K562 (cell line): ENCODE results near the gene FYB2. TPM values are rescaled to one million over a fixed set of nuclear protein-coding genes. Genes with fewer than 3 reads are reported as not detected.

Experiments used
- ATAC-seq: fragments of 200-7000 bp; cut with Tn5 transposase; 3 replicates; pipeline ENCODE4 v1.9.1; 2020; ENCODE audit warnings: moderate library complexity
- BruUV-seq: library from RNA; stranded (reverse); fragments of 400-500 nt; replicated peaks from 2 replicates; lab custom pipeline; 2021; lab: Mats Ljungman, UMichigan
- CTCF ChIA-PET: fragments of 300-600 bp; formaldehyde crosslinking; extraction: SDS; loops from one replicate; lab custom pipeline; 2021; ENCODE audit warnings: low intra/inter-chr PET ratio; lab: Yijun Ruan, JAX
- POLR2A ChIA-PET: fragments of 300-600, 350-650 bp; sonication (Branson Sonifier 250); formaldehyde crosslinking; extraction: SDS; loops from one replicate; lab custom pipeline; 2021; ENCODE audit warnings: antibody characterized with exemption, inconsistent platforms; lab: Yijun Ruan, JAX
- DNase-seq, 4 experiments: peaks; one replicate each; pipeline versions ENCODE4 v3.0.0 to v3.0.0-alpha.2; 2011 to 2018; ENCODE audit warnings: low spot score in 3 of 4, mixed read lengths in 3 of 4; ENCODE audit errors: extremely low read depth in 1 of 4
- FAIRE-seq: peaks from 2 replicates; lab custom pipeline; 2011; peaks lifted over from hg19 to GRCh38; lab: Jason Lieb, UNC
- H2AFZ ChIP-seq: 2 replicates; pipeline ENCODE4 v1.6.0; 2011; ENCODE audit warnings: low read depth, low read length, control low read depth, inconsistent platforms
- H3K27ac ChIP-seq: fragments of 200-600 bp; 3 replicates; pipeline ENCODE4 v1.8.0; 2011; ENCODE audit warnings: low read depth, mild to moderate bottlenecking, control low read depth, inconsistent platforms, low read length, moderate library complexity, mixed read lengths; ENCODE audit errors: extremely low read depth
- H3K27me3 ChIP-seq, 2 experiments: fragments of 300-600 bp in 1 of 2; 2 replicates in 1 of 2; 3 replicates in 1 of 2; pipeline versions ENCODE4 v1.6.0 to v1.8.0; 2011; ENCODE audit warnings: inconsistent platforms in 2 of 2, low read length in 2 of 2, mild to moderate bottlenecking in 1 of 2, mixed read lengths in 1 of 2, moderate library complexity in 1 of 2; ENCODE audit not compliant: control insufficient read depth in 2 of 2, insufficient read depth in 2 of 2
- H3K36me3 ChIP-seq: fragments of 300-600 bp; 3 replicates; pipeline ENCODE4 v1.8.0; 2011; ENCODE audit warnings: mild to moderate bottlenecking, low read length, inconsistent platforms; ENCODE audit not compliant: control insufficient read depth, insufficient read depth
- H3K4me1 ChIP-seq, 2 experiments: fragments of 200-600 bp in 1 of 2; replicated peaks in 1 of 2; 2 replicates in 1 of 2; 3 replicates in 1 of 2; pipeline versions ENCODE4 v1.5.1 to v1.8.0; 2011; ENCODE audit warnings: inconsistent platforms in 2 of 2, low read length in 2 of 2, mild to moderate bottlenecking in 1 of 2, mixed read lengths in 1 of 2, moderate library complexity in 1 of 2; ENCODE audit not compliant: control insufficient read depth in 2 of 2, insufficient read depth in 2 of 2
- H3K4me2 ChIP-seq: 2 replicates; pipeline ENCODE4 v1.6.1; 2011; ENCODE audit warnings: low read length, control low read depth, inconsistent platforms, mixed read lengths; ENCODE audit not compliant: insufficient read depth
- H3K4me3 ChIP-seq: fragments of 200-600 bp; sonication (generic), shearing (Covaris generic); 2 replicates; pipeline ENCODE4 v1.5.1; 2016; ENCODE audit warnings: control low read depth, inconsistent platforms
- H3K79me2 ChIP-seq: fragments of 200-600 bp; 3 replicates; pipeline ENCODE4 v1.8.0; 2011; ENCODE audit warnings: low read length, inconsistent platforms; ENCODE audit not compliant: control insufficient read depth, insufficient read depth
- H3K9ac ChIP-seq, 2 experiments: 2 replicates each; pipeline versions ENCODE4 v1.6.0 to v1.6.1; 2011; ENCODE audit warnings: low read depth in 2 of 2, low read length in 2 of 2, control low read depth in 1 of 2, inconsistent platforms in 1 of 2, mild to moderate bottlenecking in 1 of 2, mixed read lengths in 1 of 2; ENCODE audit not compliant: insufficient read depth in 1 of 2
- H3K9me1 ChIP-seq: one replicate; pipeline ENCODE4 v1.6.0; 2011; ENCODE audit warnings: inconsistent platforms, mild to moderate bottlenecking, low read length, moderate library complexity; ENCODE audit not compliant: control insufficient read depth, insufficient read depth
- H3K9me3 ChIP-seq: replicated peaks from 2 replicates; pipeline ENCODE4 v1.5.1; 2011; ENCODE audit warnings: low read depth, low read length, inconsistent platforms; ENCODE audit not compliant: control insufficient read depth, insufficient read depth
- H4K20me1 ChIP-seq: replicated peaks from 2 replicates; pipeline ENCODE4 v1.6.1; 2011; ENCODE audit warnings: low read length, inconsistent platforms, mixed read lengths; ENCODE audit not compliant: control insufficient read depth, insufficient read depth
- ARID2 ChIP-seq: fragments of 450-650 bp; IDR thresholded peaks from 2 replicates; pipeline ENCODE4 v1.6.1; 2017; ENCODE audit warnings: antibody characterized with exemption, mild to moderate bottlenecking
- E2F4 ChIP-seq: sonication (generic); formaldehyde crosslinking; IDR thresholded peaks from 2 replicates; pipeline ENCODE4 v1.8.0; 2022; ENCODE audit warnings: mild to moderate bottlenecking, low read depth, missing genetic modification reagents
- ELF1 ChIP-seq: fragments of 200-800 bp; sonication (Bioruptor generic); IDR thresholded peaks from 2 replicates; pipeline ENCODE4 v1.6.1; 2016; ENCODE audit warnings: missing genetic modification characterization, missing compliant biosample characterization
- HBP1 ChIP-seq: fragments of 450-650 bp; formaldehyde crosslinking; IDR thresholded peaks from 2 replicates; pipeline ENCODE4 v1.4.0; 2022; ENCODE audit warnings: missing genetic modification characterization
- NFIX ChIP-seq: fragments of 250-450 bp; sonication (Bioruptor Pico); IDR thresholded peaks from 2 replicates; pipeline ENCODE4 v1.4.0; 2020; ENCODE audit warnings: low read depth, mild to moderate bottlenecking, moderate library complexity
- TCF3 ChIP-seq: sonication (generic); formaldehyde crosslinking; IDR thresholded peaks from 2 replicates; pipeline ENCODE4 v1.4.0; 2020; ENCODE audit warnings: mild to moderate bottlenecking, missing genetic modification reagents
- ZNF316 ChIP-seq: fragments of 450-650 bp; IDR thresholded peaks from 2 replicates; pipeline ENCODE4 v1.6.1; 2016
- WGBS: fragments of 100-300 bp; shearing (Covaris generic); methylation state at CpG from one replicate; pipeline ENCODE4 v1.1.6; 2016; ENCODE audit warnings: low coverage, mixed read lengths; ENCODE audit not compliant: insufficient coverage; ENCODE audit errors: missing lambda C conversion rate; 5-methylcytosine and 5-hydroxymethylcytosine counted together
- in situ Hi-C: fragments of 300-500 bp; cut with MboI; formaldehyde crosslinking; loops from 4 replicates; pipeline ENCODE4 v1.15.0; 2018; ENCODE audit warnings: inconsistent platforms, mixed read lengths
- intact Hi-C: fragments of 100-400 bp; cut with micrococcal nuclease; formaldehyde crosslinking; loops from 2 replicates; pipeline ENCODE4 v1.14.2; 2022
- polyA plus RNA-seq, 8 experiments: library from polyadenylated mRNA; depleted of rRNA in 4 of 8; stranded (reverse) in 5 of 8; unstranded in 3 of 8; fragments of >200 nt; fragmentation: Nextera tagmentation in 2 of 8; fragmentation: Illumina TruSeq in 1 of 8; extraction: Ambion mirVana in 2 of 8; extraction: Trizol in 1 of 8; gene quantifications; 2 replicates each; pipeline versions ENCODE4 v1.2.1 to v1.2.3, GENCODE V29; 2011 to 2014; ENCODE audit warnings: inconsistent platforms in 1 of 8, missing spikeins in 1 of 8
- total RNA-seq, 7 experiments: library from RNA; depleted of rRNA in 6 of 7; stranded (reverse); fragments of >200 nt in 6 of 7; fragmentation: Illumina TruSeq in 2 of 7; extraction: Trizol in 2 of 7; gene quantifications; 2 replicates each; pipeline versions ENCODE4 v1.2.1 to v1.2.3, GENCODE V29; 2011 to 2021; ENCODE audit warnings: low replicate concordance in 1 of 7
- TF ChIP-seq, protein P1 (sequence below): sonication (generic); formaldehyde crosslinking; IDR thresholded peaks from 2 replicates; pipeline ENCODE4 v1.8.0; 2023; ENCODE audit warnings: missing genetic modification reagents, mild to moderate bottlenecking, borderline replicate concordance

Gene FYB2
- total and polyA plus RNA-seq, 9 of the 15 experiments (the other 6 are each of a cell fraction or from before 2014, with no cell fraction given): not detected

- no TSS peak for BruUV-seq
- DNase-seq (no peak), FAIRE-seq (no peak), ATAC-seq (no peak)
- no peaks in the 10 kb centered on the region for H3K9me3 ChIP-seq
- no peak overlapping the region for H2AFZ ChIP-seq
- H3K9me1 ChIP-seq: no peaks in the 10 kb centered on the region
- H3K79me2 ChIP-seq: no peaks in the 10 kb centered on the region
- in situ Hi-C loops: no loop called here
- CTCF ChIA-PET: no interaction called here
- H3K36me3 ChIP-seq: no peaks in the 10 kb centered on the region
- H3K27me3 ChIP-seq: no peaks in the 10 kb centered on the region
- H3K9ac ChIP-seq: no peak overlapping the region
- no peak overlapping the region for H3K4me3 ChIP-seq
- intact Hi-C loops: no loop called here
- no peaks in the 10 kb centered on the region for H3K4me1 ChIP-seq
- H3K4me2 ChIP-seq: no peak overlapping the region
- H3K27ac ChIP-seq: no peak overlapping the region
- no peaks in the 10 kb centered on the region for H4K20me1 ChIP-seq
- POLR2A ChIA-PET: no interaction called here
- 6% methylated on average over 4 of the region's 4 CpGs for WGBS
- no peak for TF ChIP-seq NFIX (CRISPR knock-in tag)
- TF ChIP-seq, protein P1, sequence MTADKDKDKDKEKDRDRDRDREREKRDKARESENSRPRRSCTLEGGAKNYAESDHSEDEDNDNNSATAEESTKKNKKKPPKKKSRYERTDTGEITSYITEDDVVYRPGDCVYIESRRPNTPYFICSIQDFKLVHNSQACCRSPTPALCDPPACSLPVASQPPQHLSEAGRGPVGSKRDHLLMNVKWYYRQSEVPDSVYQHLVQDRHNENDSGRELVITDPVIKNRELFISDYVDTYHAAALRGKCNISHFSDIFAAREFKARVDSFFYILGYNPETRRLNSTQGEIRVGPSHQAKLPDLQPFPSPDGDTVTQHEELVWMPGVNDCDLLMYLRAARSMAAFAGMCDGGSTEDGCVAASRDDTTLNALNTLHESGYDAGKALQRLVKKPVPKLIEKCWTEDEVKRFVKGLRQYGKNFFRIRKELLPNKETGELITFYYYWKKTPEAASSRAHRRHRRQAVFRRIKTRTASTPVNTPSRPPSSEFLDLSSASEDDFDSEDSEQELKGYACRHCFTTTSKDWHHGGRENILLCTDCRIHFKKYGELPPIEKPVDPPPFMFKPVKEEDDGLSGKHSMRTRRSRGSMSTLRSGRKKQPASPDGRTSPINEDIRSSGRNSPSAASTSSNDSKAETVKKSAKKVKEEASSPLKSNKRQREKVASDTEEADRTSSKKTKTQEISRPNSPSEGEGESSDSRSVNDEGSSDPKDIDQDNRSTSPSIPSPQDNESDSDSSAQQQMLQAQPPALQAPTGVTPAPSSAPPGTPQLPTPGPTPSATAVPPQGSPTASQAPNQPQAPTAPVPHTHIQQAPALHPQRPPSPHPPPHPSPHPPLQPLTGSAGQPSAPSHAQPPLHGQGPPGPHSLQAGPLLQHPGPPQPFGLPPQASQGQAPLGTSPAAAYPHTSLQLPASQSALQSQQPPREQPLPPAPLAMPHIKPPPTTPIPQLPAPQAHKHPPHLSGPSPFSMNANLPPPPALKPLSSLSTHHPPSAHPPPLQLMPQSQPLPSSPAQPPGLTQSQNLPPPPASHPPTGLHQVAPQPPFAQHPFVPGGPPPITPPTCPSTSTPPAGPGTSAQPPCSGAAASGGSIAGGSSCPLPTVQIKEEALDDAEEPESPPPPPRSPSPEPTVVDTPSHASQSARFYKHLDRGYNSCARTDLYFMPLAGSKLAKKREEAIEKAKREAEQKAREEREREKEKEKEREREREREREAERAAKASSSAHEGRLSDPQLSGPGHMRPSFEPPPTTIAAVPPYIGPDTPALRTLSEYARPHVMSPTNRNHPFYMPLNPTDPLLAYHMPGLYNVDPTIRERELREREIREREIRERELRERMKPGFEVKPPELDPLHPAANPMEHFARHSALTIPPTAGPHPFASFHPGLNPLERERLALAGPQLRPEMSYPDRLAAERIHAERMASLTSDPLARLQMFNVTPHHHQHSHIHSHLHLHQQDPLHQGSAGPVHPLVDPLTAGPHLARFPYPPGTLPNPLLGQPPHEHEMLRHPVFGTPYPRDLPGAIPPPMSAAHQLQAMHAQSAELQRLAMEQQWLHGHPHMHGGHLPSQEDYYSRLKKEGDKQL (CRISPR knock-in tag): no peak
- no peak for TF ChIP-seq ELF1 (tag)
- no peak for TF ChIP-seq ARID2
- no peak for TF ChIP-seq TCF3 (CRISPR knock-in tag)
- TF ChIP-seq ZNF316: no peak
- TF ChIP-seq HBP1 (CRISPR knock-in tag): no peak
- TF ChIP-seq E2F4 (CRISPR knock-in tag): no peak
Measured at GRCh38 chr1:56671085-56671484, 148.1 kb downstream of the FYB2 start.
